Caco-2 (cell line): ENCODE data around the gene SPDYE1. TPM values are rescaled to one million over a fixed set of nuclear protein-coding genes. Genes with fewer than 3 reads are reported as not detected.
"Not testable (repeated sequence)": the region's sequence is repeated elsewhere in the genome, so short reads cannot be mapped to it uniquely, and the experiment has no call there.

ENCODE experiments used
- Bru-seq: library from RNA; stranded (reverse); fragments of 400-500 nt; gene quantifications from one replicate; lab custom pipeline; 2021; lab: Mats Ljungman, UMichigan
- BruChase-seq, 2 experiments: library from RNA; stranded (reverse); fragments of 400-500 nt; gene quantifications; one replicate each; lab custom pipeline; 2021; lab: Mats Ljungman, UMichigan
- BruUV-seq: library from RNA; stranded (reverse); fragments of 400-500 nt; replicated peaks from 2 replicates; lab custom pipeline; 2021; lab: Mats Ljungman, UMichigan
- CTCF ChIA-PET: fragments of 300-600 bp; sonication (Branson Sonifier 250); formaldehyde crosslinking; loops from one replicate; lab custom pipeline; 2022; ENCODE audit warnings: antibody characterized with exemption; lab: Charles Lee
- POLR2A ChIA-PET: fragments of 300-600 bp; sonication (Branson Sonifier 250); formaldehyde crosslinking; loops from one replicate; lab custom pipeline; 2022; ENCODE audit warnings: antibody characterized with exemption; lab: Charles Lee
- DNase-seq, 2 experiments: peaks; one replicate each; pipeline versions ENCODE4 v3.0.0 to v3.0.0-alpha.2; 2020 to 2022
- H3K27me3 ChIP-seq: replicated peaks from 2 replicates; pipeline ENCODE4 v1.6.0; 2011; ENCODE audit warnings: low read length; ENCODE audit not compliant: control insufficient read depth, insufficient read depth
- H3K36me3 ChIP-seq: 2 replicates; pipeline ENCODE4 v1.5.1; 2011; ENCODE audit warnings: low read length; ENCODE audit not compliant: control insufficient read depth, insufficient read depth
- H3K4me1 ChIP-seq: fragments of 250-450 bp; sonication (Bioruptor Pico); 2 replicates; pipeline ENCODE4 v1.5.1; 2020; ENCODE audit warnings: mild to moderate bottlenecking
- H3K4me3 ChIP-seq: 2 replicates; pipeline ENCODE4 v1.5.1; 2011; ENCODE audit warnings: low read depth, mild to moderate bottlenecking, control low read depth, low read length
- H3K9me3 ChIP-seq: fragments of 250-450 bp; sonication (Bioruptor Pico); 2 replicates; pipeline ENCODE4 v1.5.1; 2020; ENCODE audit warnings: mild to moderate bottlenecking, moderate library complexity
- H3K27ac Mint-ChIP-seq: one replicate; pipeline ENCODE4 v1.8.0; 2022; ENCODE audit warnings: mixed read lengths; ENCODE audit not compliant: unreplicated experiment
- H3K27me3 Mint-ChIP-seq: one replicate; pipeline ENCODE4 v1.8.0; 2022; ENCODE audit warnings: mixed read lengths; ENCODE audit not compliant: insufficient read depth, unreplicated experiment
- H3K36me3 Mint-ChIP-seq: one replicate; pipeline ENCODE4 v1.8.0; 2022; ENCODE audit warnings: mild to moderate bottlenecking, mixed read lengths; ENCODE audit not compliant: insufficient read depth, unreplicated experiment
- H3K4me1 Mint-ChIP-seq: one replicate; pipeline ENCODE4 v1.8.0; 2022; ENCODE audit warnings: low read depth, mixed read lengths; ENCODE audit not compliant: unreplicated experiment
- H3K4me3 Mint-ChIP-seq: one replicate; pipeline ENCODE4 v1.8.0; 2022; ENCODE audit warnings: mild to moderate bottlenecking, moderate library complexity, mixed read lengths; ENCODE audit not compliant: unreplicated experiment
- H3K9me3 Mint-ChIP-seq: one replicate; pipeline ENCODE4 v1.8.0; 2022; ENCODE audit warnings: mixed read lengths; ENCODE audit not compliant: unreplicated experiment
- intact Hi-C: fragments of 100-400 bp; cut with micrococcal nuclease; formaldehyde crosslinking; loops from one replicate; pipeline ENCODE4 v1.10.0; 2022; ENCODE audit not compliant: unreplicated experiment
- long read RNA-seq: library from polyadenylated mRNA; stranded (forward); transcript quantifications from one replicate; pipeline ENCODE4 v2.0.0, GENCODE V29; 2022
- total RNA-seq: library from RNA; stranded (reverse); gene quantifications from 2 replicates; pipeline ENCODE4 v1.2.3, GENCODE V29; 2022
- TF ChIP-seq, protein P1 (sequence below), 2 experiments: fragments of 200-600 bp in 1 of 2; IDR thresholded peaks; 1 replicate in 1 of 2; 2 replicates in 1 of 2; pipeline versions ENCODE4 v1.5.1 to v1.8.0; 2011 to 2022; ENCODE audit warnings: antibody characterized with exemption in 1 of 2, control low read depth in 1 of 2, inconsistent platforms in 1 of 2, low read depth in 1 of 2, low read length in 1 of 2, mild to moderate bottlenecking in 1 of 2, moderate library complexity in 1 of 2; ENCODE audit not compliant: insufficient read depth in 1 of 2, severe bottlenecking in 1 of 2, unreplicated experiment in 1 of 2

The SPDYE1 gene, protein sequence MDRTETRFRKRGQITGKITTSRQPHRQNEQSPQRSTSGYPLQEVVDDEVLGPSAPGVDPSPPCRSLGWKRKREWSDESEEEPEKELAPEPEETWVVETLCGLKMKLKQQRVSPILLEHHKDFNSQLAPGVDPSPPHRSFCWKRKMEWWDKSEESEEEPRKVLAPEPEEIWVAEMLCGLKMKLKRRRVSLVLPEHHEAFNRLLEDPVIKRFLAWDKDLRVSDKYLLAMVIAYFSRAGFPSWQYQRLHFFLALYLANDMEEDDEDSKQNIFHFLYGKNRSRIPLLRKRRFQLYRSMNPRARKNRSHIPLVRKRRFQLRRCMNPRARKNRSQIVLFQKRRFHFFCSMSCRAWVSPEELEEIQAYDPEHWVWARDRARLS
- total RNA-seq (not detected in 2 replicates), Bru-seq, nascent RNA (not detected), BruChase-seq, experiment 1, labeled RNA remaining after a 2-hour chase (percentile 12 among the genes with signal in this experiment), BruChase-seq, experiment 2, labeled RNA remaining after a 6-hour chase (not detected)
- long read RNA-seq, partial matches to known transcripts, result 0 of 11 reads
- long read RNA-seq, other reads (novel, unspliced or antisense), result 11 of 11 reads

DNA sequence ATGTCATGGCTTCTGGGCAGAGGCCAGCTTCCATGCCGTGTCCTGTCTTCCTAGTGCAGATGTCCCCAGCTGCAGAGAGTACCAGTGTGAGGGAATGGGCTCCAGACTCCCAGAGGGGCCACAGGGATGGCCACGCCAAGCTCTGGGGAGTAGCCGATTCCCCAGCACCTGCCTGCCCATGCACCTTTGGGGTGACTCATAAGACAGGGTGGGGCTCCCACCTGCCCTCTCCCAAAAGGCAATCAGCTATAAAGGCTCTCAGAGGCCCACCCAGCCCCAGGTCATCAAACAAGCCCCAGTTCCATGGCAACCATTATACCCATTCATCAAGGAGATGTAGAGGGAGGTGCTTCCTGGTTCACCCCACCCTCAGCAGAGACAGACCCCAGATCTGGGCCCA, at the start of gene SPDYE1:
Gene SPDYE1 (plus strand): TSS at position 366 of the 400 bp plus-strand sequence. CDS start 2,053 bp downstream, outside the sequence.
- H3K9me3 Mint-ChIP-seq, BruUV-seq, H3K27ac Mint-ChIP-seq, H3K9me3 ChIP-seq, CTCF ChIA-PET, intact Hi-C loops, H3K27me3 Mint-ChIP-seq, H3K36me3 Mint-ChIP-seq, H3K4me1 ChIP-seq, DNase-seq, H3K4me1 Mint-ChIP-seq, H3K4me3 ChIP-seq, POLR2A ChIA-PET, H3K27me3 ChIP-seq, H3K4me3 Mint-ChIP-seq, H3K36me3 ChIP-seq: not testable (repeated sequence)

DNA sequence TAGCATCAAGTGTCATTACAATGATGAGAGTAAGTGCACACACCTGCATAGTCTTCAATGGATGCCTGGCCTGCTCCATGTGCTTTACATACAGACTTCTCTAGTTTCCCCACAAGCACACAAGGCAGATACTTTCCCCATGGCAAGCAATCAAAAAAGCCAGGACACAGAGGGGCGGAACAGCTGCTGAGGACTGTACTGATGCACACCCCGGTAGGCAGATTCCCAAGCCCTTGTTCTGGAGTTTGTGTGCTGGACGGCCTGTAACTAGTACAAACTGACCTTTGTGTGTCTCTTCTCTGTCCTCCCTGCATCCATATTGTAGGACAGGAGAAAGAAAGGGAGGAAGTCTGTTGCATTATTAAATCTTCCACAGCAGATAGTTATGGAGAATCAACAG, 45.7 kb upstream of the SPDYE1 start:
- Mint-ChIP-seq H3K4me3 (no peak overlapping the region), H3K9me3 (no peaks in the 10 kb centered on the region), H3K36me3 (no peaks in the 10 kb centered on the region), H3K27ac (no peak overlapping the region), H3K27me3 (no peaks in the 10 kb centered on the region), H3K4me1 (no peaks in the 10 kb centered on the region)
- Histone ChIP-seq H3K27me3 (no peaks in the 10 kb centered on the region), H3K4me1 (no peaks in the 10 kb centered on the region), H3K9me3 (no peaks in the 10 kb centered on the region), H3K4me3 (no peak overlapping the region), H3K36me3 (peaks cover 1% of the 10 kb centered on the region; the same call in 1 of the 2 replicates)
- no peak for DNase-seq
- ChIA-PET CTCF (no interaction called here), POLR2A (no interaction called here)
- TF ChIP-seq, protein P1, sequence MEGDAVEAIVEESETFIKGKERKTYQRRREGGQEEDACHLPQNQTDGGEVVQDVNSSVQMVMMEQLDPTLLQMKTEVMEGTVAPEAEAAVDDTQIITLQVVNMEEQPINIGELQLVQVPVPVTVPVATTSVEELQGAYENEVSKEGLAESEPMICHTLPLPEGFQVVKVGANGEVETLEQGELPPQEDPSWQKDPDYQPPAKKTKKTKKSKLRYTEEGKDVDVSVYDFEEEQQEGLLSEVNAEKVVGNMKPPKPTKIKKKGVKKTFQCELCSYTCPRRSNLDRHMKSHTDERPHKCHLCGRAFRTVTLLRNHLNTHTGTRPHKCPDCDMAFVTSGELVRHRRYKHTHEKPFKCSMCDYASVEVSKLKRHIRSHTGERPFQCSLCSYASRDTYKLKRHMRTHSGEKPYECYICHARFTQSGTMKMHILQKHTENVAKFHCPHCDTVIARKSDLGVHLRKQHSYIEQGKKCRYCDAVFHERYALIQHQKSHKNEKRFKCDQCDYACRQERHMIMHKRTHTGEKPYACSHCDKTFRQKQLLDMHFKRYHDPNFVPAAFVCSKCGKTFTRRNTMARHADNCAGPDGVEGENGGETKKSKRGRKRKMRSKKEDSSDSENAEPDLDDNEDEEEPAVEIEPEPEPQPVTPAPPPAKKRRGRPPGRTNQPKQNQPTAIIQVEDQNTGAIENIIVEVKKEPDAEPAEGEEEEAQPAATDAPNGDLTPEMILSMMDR (IDR thresholded peaks at IDR 0.05; ENCODE audit: insufficient read depth in 1 of 2, low read depth in 1 of 2, low read length in 1 of 2, severe bottlenecking in 1 of 2, unreplicated experiment in 1 of 2), result no peak
- no TSS peak for BruUV-seq
- intact Hi-C loops, result loop anchor here (5.0 kb wide), 2 partner anchors 80 to 100 kb away; no protein-coding TSS in a partner anchor

DNA sequence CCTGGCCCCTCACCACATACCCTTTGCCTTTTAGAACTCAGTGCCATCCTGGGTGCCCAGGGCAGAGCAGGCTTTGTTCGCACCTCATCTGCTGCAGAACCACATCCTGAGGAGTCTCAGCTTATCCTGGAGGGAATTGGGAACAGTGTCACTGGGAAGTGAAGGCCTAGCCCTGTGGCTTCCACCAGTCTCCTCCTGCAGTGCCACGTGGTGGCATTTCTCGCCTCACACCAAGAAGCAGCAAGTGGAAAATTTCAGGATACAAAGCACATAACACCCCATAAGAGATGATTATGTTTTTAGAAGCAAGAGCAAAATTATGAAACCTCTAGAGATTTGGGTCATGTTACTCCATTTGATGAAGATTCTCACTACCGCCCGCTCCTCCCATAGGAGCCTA, 44.6 kb upstream of the SPDYE1 start:
- Histone ChIP-seq H3K4me3 (no peak overlapping the region), H3K27me3 (no peaks in the 10 kb centered on the region), H3K4me1 (no peaks in the 10 kb centered on the region), H3K9me3 (no peaks in the 10 kb centered on the region), H3K36me3 (peaks cover 1% of the 10 kb centered on the region; the same call in 1 of the 2 replicates)
- CTCF ChIA-PET, result no interaction called here
- TF ChIP-seq, protein P1 (IDR thresholded peaks at IDR 0.05; ENCODE audit: insufficient read depth in 1 of 2, low read depth in 1 of 2, low read length in 1 of 2, severe bottlenecking in 1 of 2, unreplicated experiment in 1 of 2), result no peak
- H3K4me3 Mint-ChIP-seq, result no peak overlapping the region
- no peak for DNase-seq
- no peak overlapping the region for H3K27ac Mint-ChIP-seq
- no peaks in the 10 kb centered on the region for H3K9me3 Mint-ChIP-seq
- no peaks in the 10 kb centered on the region for H3K4me1 Mint-ChIP-seq
- POLR2A ChIA-PET, result no interaction called here
- intact Hi-C loops, result loop anchor here (5.0 kb wide), 2 partner anchors 81 to 101 kb away; no protein-coding TSS in a partner anchor
- no peaks in the 10 kb centered on the region for H3K27me3 Mint-ChIP-seq
- BruUV-seq, result TSS peak; percentile 31
- no peaks in the 10 kb centered on the region for H3K36me3 Mint-ChIP-seq
